ENCODE measurements around the gene CORO1C. TPM values are rescaled to one million over a fixed set of nuclear protein-coding genes. Genes with fewer than 3 reads are reported as not detected.

The CORO1C gene
- total RNA-seq, 4 donors from 2014 or later = 221 to 441 (median 315) TPM

DNA sequence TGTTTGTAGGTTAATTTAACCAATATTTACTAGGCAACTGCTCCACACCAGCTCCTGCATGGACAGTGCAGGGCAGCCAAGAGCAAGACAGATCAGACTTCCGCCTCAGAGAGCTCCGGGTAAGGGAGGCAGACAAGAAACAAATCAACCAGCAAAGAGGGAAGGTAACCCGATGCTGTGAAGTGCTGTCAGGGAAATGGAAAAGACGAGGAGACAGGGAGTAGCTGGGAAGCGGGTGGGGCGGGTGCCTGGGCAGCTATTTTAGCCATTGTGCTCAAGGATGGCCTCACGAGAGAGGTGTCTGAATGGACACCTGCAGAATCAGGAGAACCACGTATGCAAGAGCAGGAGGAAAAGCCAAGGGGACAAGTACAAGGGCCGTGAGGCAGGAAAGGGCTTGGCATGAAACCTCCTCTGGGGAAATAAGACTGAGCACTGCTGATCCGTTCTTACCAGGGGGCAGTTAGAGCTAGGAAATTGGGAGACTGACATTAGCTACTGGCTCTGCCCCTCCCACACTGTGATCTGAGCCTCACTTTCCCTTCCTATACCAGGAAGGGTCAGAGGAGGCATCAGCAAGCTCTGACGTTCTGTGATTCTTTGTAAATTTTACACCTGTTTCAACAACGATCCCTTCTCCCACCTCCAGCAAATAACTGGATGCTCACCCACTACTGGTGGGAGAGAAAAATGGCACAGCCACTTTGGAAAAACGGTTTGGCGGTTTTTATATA is 126.9 kb downstream of the CORO1C start:
- 57% methylated on average over 14 of the region's 14 CpGs for WGBS
- H3K4me3 ChIP-seq = no peak overlapping the region

DNA sequence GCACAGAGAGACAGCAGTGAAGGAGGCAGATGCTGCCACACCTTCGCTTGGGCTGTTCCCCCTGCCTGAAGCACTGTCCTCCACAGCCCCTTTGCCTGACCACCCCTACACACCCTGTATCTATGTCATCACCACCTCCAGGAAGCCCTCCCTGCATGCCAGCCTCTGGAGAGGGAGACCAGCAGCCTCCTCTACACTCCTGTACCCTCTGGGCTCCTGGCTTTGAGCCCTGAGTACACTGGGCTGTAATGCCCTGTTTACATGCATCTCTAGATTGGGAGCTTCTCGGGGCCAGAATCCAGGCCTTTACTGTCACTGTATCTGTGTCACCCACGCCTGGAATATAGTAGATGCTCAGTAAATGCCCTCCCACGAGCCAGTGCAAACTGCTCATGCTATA is 127.6 kb downstream of the CORO1C start:
- H3K9me3 ChIP-seq = no peaks in the 10 kb centered on the region
- no peaks in the 10 kb centered on the region for H3K36me3 ChIP-seq
- intact Hi-C loops (cut with DNase I) = no loop called here
- H3K4me1 ChIP-seq = peaks cover 0 to 2% (median 0%) of the 10 kb centered on the region in 4 donors
- DNase-seq (ENCODE audit: extremely low spot score) = no peak
- TF ChIP-seq POLR2AphosphoS5 (IDR thresholded peaks at IDR 0.05) (no peak), POLR2A (IDR thresholded peaks at IDR 0.05; ENCODE audit: low read depth) (no peak), EP300 (IDR thresholded peaks at IDR 0.05) (no peak)
- TF ChIP-seq, protein P1, sequence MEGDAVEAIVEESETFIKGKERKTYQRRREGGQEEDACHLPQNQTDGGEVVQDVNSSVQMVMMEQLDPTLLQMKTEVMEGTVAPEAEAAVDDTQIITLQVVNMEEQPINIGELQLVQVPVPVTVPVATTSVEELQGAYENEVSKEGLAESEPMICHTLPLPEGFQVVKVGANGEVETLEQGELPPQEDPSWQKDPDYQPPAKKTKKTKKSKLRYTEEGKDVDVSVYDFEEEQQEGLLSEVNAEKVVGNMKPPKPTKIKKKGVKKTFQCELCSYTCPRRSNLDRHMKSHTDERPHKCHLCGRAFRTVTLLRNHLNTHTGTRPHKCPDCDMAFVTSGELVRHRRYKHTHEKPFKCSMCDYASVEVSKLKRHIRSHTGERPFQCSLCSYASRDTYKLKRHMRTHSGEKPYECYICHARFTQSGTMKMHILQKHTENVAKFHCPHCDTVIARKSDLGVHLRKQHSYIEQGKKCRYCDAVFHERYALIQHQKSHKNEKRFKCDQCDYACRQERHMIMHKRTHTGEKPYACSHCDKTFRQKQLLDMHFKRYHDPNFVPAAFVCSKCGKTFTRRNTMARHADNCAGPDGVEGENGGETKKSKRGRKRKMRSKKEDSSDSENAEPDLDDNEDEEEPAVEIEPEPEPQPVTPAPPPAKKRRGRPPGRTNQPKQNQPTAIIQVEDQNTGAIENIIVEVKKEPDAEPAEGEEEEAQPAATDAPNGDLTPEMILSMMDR (IDR thresholded peaks at IDR 0.05) = no peak
- H3K4me3 ChIP-seq = no peak overlapping the region
- 89% methylated on average over 4 of the region's 4 CpGs for WGBS
- no peak overlapping the region for H3K27ac ChIP-seq (replicated peaks in 1 of 4)
- H3K27me3 ChIP-seq = peaks cover 0 to 10% (median 0%) of the 10 kb centered on the region in 4 donors

More for the DNA sequence above, 126.9 kb downstream of the CORO1C start:
- no peak for DNase-seq (ENCODE audit: extremely low spot score)
- Histone ChIP-seq H3K9me3 (no peaks in the 10 kb centered on the region), H3K4me1 (peaks cover 1 to 8% (median 3%) of the 10 kb centered on the region in 4 donors), H3K27me3 (peaks cover 0 to 14% (median 0%) of the 10 kb centered on the region in 4 donors), H3K27ac (replicated peaks in 1 of 4) (no peak overlapping the region), H3K36me3 (no peaks in the 10 kb centered on the region)
- intact Hi-C loops (cut with DNase I) = no loop called here
- TF ChIP-seq POLR2A (IDR thresholded peaks at IDR 0.05; ENCODE audit: low read depth) (no peak), POLR2AphosphoS5 (IDR thresholded peaks at IDR 0.05) (no peak), EP300 (IDR thresholded peaks at IDR 0.05) (no peak)
- TF ChIP-seq, protein P1 (IDR thresholded peaks at IDR 0.05) = no peak

DNA sequence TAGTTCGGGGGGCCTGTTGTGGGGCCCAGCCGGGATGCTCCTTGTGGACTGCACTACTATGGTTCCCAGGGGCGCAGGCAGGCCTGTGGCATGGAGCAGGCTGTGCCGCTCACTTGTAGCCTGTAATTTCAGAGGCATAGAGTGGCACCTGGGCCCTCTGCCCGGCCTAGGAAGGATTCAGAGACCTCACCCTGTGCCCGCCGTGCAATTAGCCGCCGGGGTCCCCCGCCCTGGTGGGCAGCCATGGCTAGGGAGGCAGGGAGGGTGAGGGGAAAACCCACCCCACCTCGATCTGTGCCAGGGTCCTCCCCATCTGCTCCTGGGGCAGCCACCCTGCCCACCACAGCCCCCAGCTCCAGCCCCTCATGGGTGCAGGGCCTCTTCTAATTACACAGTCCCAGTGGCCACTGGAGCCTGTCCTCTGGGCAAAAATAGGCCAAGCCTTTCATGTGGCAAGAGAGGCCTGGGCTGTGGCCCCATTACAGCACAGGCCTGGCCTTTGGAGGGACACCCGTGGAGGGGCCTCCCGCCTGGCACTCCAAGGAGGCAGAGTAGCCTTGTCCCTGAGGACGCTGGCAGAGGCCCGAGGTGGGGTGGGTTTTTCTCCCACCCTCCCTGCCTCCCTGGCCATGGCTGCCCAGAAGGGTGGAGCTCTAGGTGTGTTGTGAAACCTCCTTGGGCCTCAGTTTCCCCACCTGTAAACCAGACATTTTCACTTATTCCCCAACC is 128.2 kb downstream of the CORO1C start:
- Histone ChIP-seq H3K27ac (replicated peaks in 1 of 4) (no peak overlapping the region), H3K27me3 (peaks cover 0 to 6% (median 0%) of the 10 kb centered on the region in 4 donors), H3K4me3 (no peak overlapping the region), H3K36me3 (no peaks in the 10 kb centered on the region), H3K4me1 (no peaks in the 10 kb centered on the region), H3K9me3 (no peaks in the 10 kb centered on the region)
- TF ChIP-seq POLR2AphosphoS5 (IDR thresholded peaks at IDR 0.05) (no peak), EP300 (IDR thresholded peaks at IDR 0.05) (no peak), POLR2A (IDR thresholded peaks at IDR 0.05; ENCODE audit: low read depth) (no peak)
- TF ChIP-seq, protein P1 (IDR thresholded peaks at IDR 0.05) = no peak
- no peak for DNase-seq (ENCODE audit: extremely low spot score)
- intact Hi-C loops (cut with DNase I) = no loop called here
- WGBS = 82% methylated on average over 4 of the region's 15 CpGs

DNA sequence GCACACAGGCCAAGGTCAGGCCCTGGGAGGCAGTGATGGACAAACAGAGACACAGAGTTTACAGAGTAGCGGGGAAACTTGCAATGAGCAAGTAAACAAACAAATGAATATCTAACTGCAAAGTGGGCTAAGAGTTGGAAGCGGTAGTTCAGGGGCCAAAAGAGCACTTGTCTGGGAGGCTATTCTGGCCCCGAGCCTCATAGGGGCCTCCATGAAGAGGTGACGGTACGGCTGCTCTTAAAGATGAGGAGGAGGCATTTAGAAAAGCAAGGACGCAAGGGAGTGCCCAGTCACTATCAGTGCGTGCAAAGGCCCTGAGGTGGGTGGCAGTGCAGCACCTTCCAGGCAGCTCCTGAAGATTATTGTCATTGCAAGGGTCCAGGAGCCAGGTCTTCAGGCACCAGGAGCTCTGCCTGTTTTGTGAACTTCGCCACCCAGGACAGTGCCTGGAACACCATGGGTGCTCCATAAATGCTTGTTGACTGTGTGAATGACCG is 129.1 kb downstream of the CORO1C start:
- Histone ChIP-seq H3K4me3 (no peak overlapping the region), H3K36me3 (no peaks in the 10 kb centered on the region), H3K4me1 (peaks cover 0 to 7% (median 2%) of the 10 kb centered on the region in 4 donors), H3K27me3 (peaks cover 0 to 6% (median 0%) of the 10 kb centered on the region in 4 donors), H3K9me3 (no peaks in the 10 kb centered on the region), H3K27ac (replicated peaks in 1 of 4) (no peak overlapping the region)
- WGBS = 95% methylated on average over 9 of the region's 9 CpGs
- intact Hi-C loops (cut with DNase I) = no loop called here
- DNase-seq (ENCODE audit: extremely low spot score) = no peak
- TF ChIP-seq, protein P1 (IDR thresholded peaks at IDR 0.05) = no peak
- TF ChIP-seq POLR2AphosphoS5 (IDR thresholded peaks at IDR 0.05) = no peak
- TF ChIP-seq EP300 (IDR thresholded peaks at IDR 0.05) = no peak
- no peak for TF ChIP-seq POLR2A (IDR thresholded peaks at IDR 0.05; ENCODE audit: low read depth)
